ENCODE measurements around the gene MBOAT7. TPM values are rescaled to one million over a fixed set of nuclear protein-coding genes. Genes with fewer than 3 reads are reported as not detected.

Gene MBOAT7
- total RNA-seq, 1 donor from 2014 or later: 60.6 TPM

- intact Hi-C loops (cut with micrococcal nuclease): no loop called here
Measured at GRCh38 chr19:54149021-54149812, 40.2 kb downstream of the MBOAT7 start.

DNA sequence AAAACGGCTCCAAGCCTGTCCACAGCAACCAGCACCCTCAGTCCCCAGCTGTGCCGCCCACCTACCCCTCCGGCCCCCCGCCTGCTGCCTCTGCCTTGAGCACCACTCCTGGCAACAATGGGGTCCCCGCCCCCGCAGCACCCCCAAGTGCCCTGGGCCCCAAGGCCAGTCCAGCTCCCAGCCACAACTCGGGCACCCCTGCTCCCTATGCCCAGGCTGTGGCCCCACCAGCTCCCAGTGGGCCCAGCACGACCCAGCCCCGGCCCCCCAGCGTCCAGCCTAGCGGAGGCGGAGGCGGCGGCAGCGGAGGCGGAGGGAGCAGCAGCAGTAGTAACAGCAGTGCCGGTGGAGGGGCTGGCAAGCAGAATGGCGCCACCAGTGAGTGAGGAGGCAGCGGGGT, 41.2 kb downstream of the MBOAT7 start:
- intact Hi-C loops (cut with micrococcal nuclease): no loop called here

DNA sequence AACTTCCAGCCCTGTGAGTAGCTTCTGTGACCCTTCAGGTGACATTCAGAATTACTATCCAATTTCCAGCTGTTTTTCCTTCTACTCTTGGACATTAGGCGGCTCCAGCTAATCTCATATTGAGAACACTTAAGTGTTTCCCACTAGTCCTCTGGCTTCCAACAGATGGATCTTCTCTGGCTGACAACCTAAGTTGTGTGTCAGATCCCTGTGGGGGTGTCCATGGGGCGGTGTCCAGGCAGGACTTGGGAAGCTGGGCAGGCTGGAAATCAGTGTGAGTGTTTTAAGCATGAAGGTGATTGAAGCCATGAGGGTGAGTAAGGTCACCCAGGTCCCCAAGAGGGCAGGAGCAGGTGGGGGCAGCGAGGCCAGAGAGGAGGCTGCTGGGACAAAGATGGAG, 41.7 kb downstream of the MBOAT7 start:
- intact Hi-C loops (cut with micrococcal nuclease): no loop called here

DNA sequence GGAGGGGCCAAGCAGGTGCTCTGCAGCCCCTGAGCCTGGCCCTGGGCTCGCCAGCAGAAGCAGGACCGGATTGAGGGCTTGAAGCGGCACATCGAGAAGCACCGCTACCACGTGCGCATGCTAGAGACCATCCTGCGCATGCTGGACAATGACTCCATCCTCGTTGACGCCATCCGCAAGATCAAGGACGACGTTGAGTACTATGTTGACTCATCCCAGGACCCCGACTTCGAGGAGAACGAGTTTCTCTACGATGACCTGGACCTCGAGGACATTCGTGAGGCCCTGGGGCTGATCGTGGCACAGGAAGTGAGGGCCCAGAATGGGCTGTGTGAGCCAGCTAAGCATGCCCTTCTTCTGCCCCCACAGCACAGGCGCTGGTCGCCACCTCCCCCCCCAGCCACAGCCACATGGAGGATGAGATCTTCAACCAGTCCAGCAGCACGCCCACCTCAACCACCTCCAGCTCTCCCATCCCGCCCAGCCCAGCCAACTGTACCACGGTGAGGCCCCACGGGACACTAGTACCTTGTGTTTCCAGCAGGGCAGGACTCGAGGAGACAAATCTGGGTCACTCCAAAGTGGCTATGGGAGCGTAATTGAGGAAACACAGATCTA, 43.7 kb downstream of the MBOAT7 start:
- intact Hi-C loops (cut with micrococcal nuclease): no loop called here

GRCh38 chr19:54142166-54142780, 47.1 kb downstream of the MBOAT7 start:
- intact Hi-C loops (cut with micrococcal nuclease): no loop called here

GRCh38 chr19:54141356-54141755, 48.0 kb downstream of the MBOAT7 start:
- intact Hi-C loops (cut with micrococcal nuclease): no loop called here

- intact Hi-C loops (cut with micrococcal nuclease): loop anchor here (5.0 to 10.0 kb wide), 2 partner anchors 979 to 1116 kb away; partner anchors contain the start of genes PPP1R12C and PPP6R1
Measured at GRCh38 chr19:54138489-54139256, 50.7 kb downstream of the MBOAT7 start.

DNA sequence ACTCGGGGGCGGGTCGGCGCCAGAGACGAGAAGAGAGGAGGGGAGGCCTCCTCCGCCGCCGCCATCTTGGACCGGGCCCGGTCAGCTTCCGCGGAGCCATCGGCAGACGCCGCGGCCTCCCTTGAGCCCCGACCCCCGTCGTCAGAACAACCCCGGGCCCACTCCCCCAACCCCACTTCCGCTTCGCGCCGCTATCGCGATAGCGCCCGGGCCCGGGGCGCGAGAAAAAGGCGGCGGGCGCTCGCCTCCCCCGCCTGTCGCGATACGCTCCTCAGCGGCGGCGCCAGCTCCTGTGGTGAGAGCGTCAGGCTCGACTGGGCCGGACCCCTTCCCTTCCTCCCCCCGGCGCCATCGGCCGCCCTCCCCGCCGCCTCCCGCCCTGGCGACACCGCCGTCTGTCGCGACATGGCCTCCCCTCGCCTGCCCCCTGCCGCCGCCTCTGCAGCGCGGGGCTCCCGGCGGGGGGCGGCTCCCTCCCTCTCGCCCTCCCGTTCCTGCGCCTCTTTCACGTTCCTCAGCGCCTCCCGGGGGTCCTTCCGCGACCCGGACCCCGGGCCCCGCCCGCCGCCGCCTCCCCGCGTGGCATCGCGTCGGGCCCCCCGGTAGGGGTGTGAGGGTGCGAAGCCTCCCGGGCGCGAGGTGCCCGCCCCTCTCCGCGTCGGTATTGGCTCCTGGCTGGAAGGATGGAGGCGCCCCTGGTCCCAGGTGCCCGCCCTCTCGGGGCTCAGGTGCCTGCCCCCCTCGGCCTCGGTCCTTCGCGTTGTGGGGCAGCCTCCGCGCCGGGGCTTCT, 51.5 kb downstream of the MBOAT7 start, which contains the start of gene CNOT3:
Gene CNOT3, plus strand, starts transcription at position 64 of the 790 bp plus-strand sequence. CDS start 5,217 bp downstream, outside the sequence.
- intact Hi-C loops (cut with micrococcal nuclease): loop anchor here (1.0 to 10.0 kb wide), 15 partner anchors 21 to 1983 kb away; partner anchors contain the start of genes FIZ1, KMT5C, LENG1 and MYADM

- intact Hi-C loops (cut with micrococcal nuclease): loop anchor here (1.0 to 10.0 kb wide), 15 partner anchors 22 to 1984 kb away; partner anchors contain the start of genes FIZ1, KMT5C, LENG1 and MYADM
Measured at GRCh38 chr19:54136864-54137698, 52.3 kb downstream of the MBOAT7 start.

DNA sequence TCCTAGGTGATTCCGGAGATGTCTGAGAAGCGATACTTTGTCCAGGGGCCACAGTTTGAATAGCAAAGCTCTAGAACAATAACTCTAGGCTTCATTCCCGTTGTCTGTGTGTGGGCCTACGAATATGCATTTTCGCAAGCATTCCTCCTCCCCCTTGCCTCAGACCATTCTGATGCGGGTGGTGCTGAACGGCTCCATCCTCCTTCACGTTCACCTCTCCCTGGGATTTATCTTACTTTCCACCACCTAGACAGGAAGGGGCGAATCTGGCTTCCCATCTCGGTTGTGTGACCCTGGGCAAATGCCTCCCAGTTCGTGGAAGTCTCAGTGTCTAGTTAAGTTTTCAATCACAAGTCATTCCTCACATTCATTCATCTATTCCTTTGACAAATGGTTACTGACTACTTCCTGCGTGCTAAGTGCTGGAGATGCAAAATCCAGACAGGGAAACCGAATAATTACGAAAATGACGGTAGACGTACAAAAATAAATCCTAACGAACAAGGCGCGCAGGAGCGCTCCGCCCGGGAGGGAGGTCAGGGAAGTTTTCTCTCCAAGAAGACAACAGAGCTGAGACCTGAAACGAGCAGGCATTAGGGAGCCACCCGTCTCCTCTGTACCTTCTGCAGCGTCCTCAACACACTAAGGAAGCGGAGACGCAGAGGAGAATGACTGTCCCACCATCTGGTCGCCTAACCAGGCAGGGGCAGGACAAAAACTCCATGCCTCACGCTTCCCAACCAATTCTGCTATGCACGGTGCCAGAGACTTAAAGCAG, 53.1 kb downstream of the MBOAT7 start:
- intact Hi-C loops (cut with micrococcal nuclease): loop anchor here (5.0 to 10.0 kb wide), 2 partner anchors 981 to 1119 kb away; partner anchors contain the start of genes PPP1R12C and PPP6R1

GRCh38 chr19:54133957-54134590, 55.3 kb downstream of the MBOAT7 start:
- intact Hi-C loops (cut with micrococcal nuclease): loop anchor here (1.0 to 10.0 kb wide), 2 partner anchors 36 to 1121 kb away; partner anchors contain the start of gene PPP6R1

DNA sequence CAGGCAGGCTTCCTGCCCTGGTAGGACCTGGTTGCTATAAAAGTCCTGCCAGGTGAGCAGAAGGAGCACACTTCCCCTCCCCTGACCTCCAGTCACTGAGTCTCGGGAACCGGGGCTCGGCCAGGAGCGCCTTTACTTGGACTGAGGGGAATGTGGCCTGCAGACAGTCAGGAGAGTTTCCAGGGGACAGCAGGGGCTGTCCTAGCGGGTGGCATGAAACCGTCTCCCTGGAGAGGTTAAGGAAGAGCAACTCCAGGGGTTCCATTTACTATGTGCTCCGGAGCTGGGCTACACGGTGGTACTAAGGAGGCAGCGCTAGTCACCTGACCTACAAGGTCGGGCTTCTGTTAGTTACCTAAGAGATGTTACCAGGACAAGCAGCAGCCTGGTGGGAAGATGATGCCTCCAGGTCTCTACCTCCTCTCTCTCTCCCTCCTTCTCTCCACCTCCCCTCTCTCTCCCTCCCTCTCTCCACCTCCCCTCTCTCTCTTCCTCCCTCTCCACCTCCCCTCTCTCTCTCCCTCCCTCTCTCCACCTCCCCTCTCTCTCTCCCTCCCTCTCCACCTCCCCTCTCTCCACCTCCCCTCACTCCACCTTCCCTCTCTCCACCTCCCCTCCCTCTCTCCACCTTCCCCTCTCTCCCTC, 55.9 kb downstream of the MBOAT7 start:
- intact Hi-C loops (cut with micrococcal nuclease): loop anchor here (10.0 kb wide), 1 partner anchor 1121 kb away; the partner anchor contains the start of gene PPP6R1

DNA sequence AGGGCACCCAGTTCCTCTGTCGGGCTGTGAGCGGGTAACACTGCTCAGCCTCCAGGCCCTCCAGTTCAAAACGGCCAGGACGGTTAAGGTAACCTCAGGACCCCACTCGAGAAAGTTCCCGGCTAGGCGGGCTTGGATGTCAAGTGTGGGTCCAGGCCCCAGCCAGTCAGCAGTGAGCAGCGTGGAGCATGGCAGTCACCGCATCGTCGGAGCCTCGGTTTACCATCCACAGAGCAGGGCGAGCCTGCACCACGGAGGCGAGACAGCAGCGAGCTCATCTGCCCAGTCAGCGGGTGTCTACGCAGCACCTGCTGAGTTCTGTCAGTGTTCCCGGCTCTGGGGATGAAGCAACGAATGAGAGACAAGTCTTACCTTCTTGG, 59.8 kb downstream of the MBOAT7 start:
- intact Hi-C loops (cut with micrococcal nuclease): no loop called here

- intact Hi-C loops (cut with micrococcal nuclease): no loop called here
Measured at GRCh38 chr19:54128796-54129616, 60.4 kb downstream of the MBOAT7 start.

DNA sequence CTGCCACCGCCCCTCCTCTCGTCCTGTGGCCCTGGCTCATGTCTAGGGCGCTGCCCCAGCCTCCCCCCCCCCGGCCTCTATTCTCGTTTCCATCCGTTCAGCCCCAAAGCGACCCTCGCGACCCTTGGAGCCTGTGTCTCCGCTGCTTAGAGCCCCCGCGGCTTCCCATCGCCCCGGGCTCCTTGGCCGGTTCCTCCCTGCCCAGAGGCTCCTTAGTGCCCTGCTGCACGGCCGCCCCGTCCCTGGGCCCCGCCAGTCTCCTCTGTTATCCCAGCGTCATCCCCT, 61.0 kb downstream of the MBOAT7 start:
- intact Hi-C loops (cut with micrococcal nuclease): no loop called here

DNA sequence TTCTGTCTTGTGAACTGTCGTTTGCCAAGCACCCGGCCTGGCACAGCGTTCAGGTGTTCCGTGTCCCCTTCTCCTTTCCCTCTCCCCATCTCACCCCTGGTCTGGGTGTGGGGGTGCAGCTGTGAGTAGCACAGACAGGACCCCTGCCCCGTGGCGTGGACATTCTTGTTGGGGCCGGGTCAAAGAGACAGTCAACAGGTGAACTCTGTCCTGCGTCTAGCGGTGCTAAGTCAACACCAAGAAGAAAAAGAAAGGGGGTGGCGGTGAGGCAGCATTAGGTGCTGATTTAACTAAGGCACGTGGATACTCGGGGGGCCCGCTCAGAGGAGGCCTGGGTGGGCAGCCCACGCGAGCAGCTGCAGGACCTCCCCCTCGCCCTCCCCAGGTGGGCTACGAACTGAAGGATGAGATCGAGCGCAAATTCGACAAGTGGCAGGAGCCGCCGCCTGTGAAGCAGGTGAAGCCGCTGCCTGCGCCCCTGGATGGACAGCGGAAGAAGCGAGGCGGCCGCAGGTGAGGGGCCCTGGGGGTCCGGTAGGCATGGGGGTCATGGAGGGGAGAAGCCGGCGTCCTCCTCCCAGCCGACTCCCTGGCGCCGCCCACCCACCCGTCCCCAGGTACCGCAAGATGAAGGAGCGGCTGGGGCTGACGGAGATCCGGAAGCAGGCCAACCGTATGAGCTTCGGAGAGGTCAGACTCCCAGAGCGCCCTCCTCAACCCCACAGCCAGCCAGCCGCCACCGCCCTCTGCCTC, 61.5 kb downstream of the MBOAT7 start:
- intact Hi-C loops (cut with micrococcal nuclease): no loop called here

All from T-helper 1 cell treated with Interleukin-12 subunit alpha and Interleukin-12 subunit beta and Interleukin-4 antibody, amounts not matched to agents 30 ng/mL and 1 ng/mL, for 36 hours (primary cell).